ENCODE results near the gene GPR176. TPM values are rescaled to one million over a fixed set of nuclear protein-coding genes. Genes with fewer than 3 reads are reported as not detected.
A peak's percentile ranks its signal among the peaks of the same experiment; 100 is the strongest.

GPR176 gene
- polyA plus RNA-seq, 1 of the 3 experiments (the other 2 are of a cell fraction): 21.9 TPM

GRCh38 chr15:39783244-39783820 is 136.7 kb downstream of the GPR176 start (continued):
- no peak for TF ChIP-seq CTCF (IDR thresholded peaks at IDR 0.05)

GRCh38 chr15:39782441-39783138 is 137.5 kb downstream of the GPR176 start, which contains the start of gene FSIP1:
FSIP1 (minus strand) TSS chr15:39782841; CDS start chr15:39776524, 6,317 bp downstream.
- peak; percentile 97 for DNase-seq
- 0% methylated on average over 13 of the region's 64 CpGs for WGBS (ENCODE audit: low lambda C conversion rate)
- H2AFZ ChIP-seq (ENCODE audit: low read depth): peak within 1 kb of the TSS; percentile 85
- CTCF ChIA-PET: interaction anchor here (0.8 to 1.8 kb wide), 6 partner anchors 26 to 1083 kb away, joined by 3 to 7 read pairs (median 4); partner anchors contain the start of gene EIF2AK4
- no peaks in the 10 kb centered on the region for H4K20me1 ChIP-seq (ENCODE audit: insufficient read depth)
- H3K9me3 ChIP-seq: no peaks in the 10 kb centered on the region
- peak within 1 kb of the TSS; percentile 91 for H3K4me2 ChIP-seq
- no peaks in the 10 kb centered on the region for H3K36me3 ChIP-seq (replicated peaks in 1 of 2; ENCODE audit: control insufficient read depth in 1 of 2, insufficient read depth in 2 of 2, low read length in 1 of 2)
- H3K4me3 ChIP-seq (ENCODE audit: low read depth in 2 of 2, low read length in 1 of 2): peak within 1 kb of the TSS; percentile 67 to 87
- H3K4me1 ChIP-seq (ENCODE audit: control insufficient read depth in 1 of 2, insufficient read depth in 2 of 2, low read depth in 1 of 2, low read length in 1 of 2): peaks cover 1 to 16% of the 10 kb centered on the region in 2 experiments; a peak in 2 of 4 replicates
- H3K9ac ChIP-seq: peak within 1 kb of the TSS; percentile 79
- peak within 1 kb of the TSS; percentile 87 to 95 for H3K27ac ChIP-seq (ENCODE audit: low read depth in 2 of 2, low read length in 1 of 2)
- H3F3A ChIP-seq (replicated peaks; ENCODE audit: insufficient read depth): peaks cover 27% of the 10 kb centered on the region
- peaks cover 25% of the 10 kb centered on the region for H3K79me2 ChIP-seq (ENCODE audit: insufficient read depth)
- H3K27me3 ChIP-seq (ENCODE audit: insufficient read depth): no peaks in the 10 kb centered on the region
- POLR2A ChIA-PET: interaction anchor here (1.2 to 1.8 kb wide), 3 partner anchors 97 to 151 kb away, joined by 3 to 6 read pairs (median 3); partner anchors contain the start of gene EIF2AK4
- H3K9me2 ChIP-seq: no peaks in the 10 kb centered on the region
- TF ChIP-seq REST (IDR thresholded peaks at IDR 0.05; ENCODE audit: low read depth, low read length): peak; percentile 55
- no peak; the same call in none of the 2 replicates for TF ChIP-seq SIN3A (IDR thresholded peaks at IDR 0.05; ENCODE audit: borderline replicate concordance, low read depth, low read length)
- TF ChIP-seq POLR2AphosphoS5 (IDR thresholded peaks at IDR 0.05; ENCODE audit: low read depth, low read length): peak; percentile 87
- peak; percentile 100 for TF ChIP-seq CHD2 (IDR thresholded peaks at IDR 0.05; ENCODE audit: low read length, partially characterized antibody)
- no peak for TF ChIP-seq FOXM1 (IDR thresholded peaks at IDR 0.05; ENCODE audit: low read depth)
- TF ChIP-seq EZH2phosphoT487 (IDR thresholded peaks at IDR 0.05; ENCODE audit: borderline replicate concordance, low read depth): no peak
- peak; percentile 93 for TF ChIP-seq ELF1 (IDR thresholded peaks at IDR 0.05)
- TF ChIP-seq YY1 (IDR thresholded peaks at IDR 0.05; ENCODE audit: low read depth): 0 out of 2 replicates have a peak, but pooled peaks have one; percentile 9
- peak; percentile 98 for TF ChIP-seq ZBTB33 (IDR thresholded peaks at IDR 0.05; ENCODE audit: borderline replicate concordance, low read depth)
- TF ChIP-seq PBX3 (IDR thresholded peaks at IDR 0.05): peak; percentile 87
- TF ChIP-seq NFIC (IDR thresholded peaks at IDR 0.05; ENCODE audit: borderline replicate concordance): no peak
- TF ChIP-seq NRF1 (IDR thresholded peaks at IDR 0.05; ENCODE audit: low read depth, low read length): peak; percentile 50
- peak; percentile 50; the same call in 1 of the 2 replicates for TF ChIP-seq RCOR1 (IDR thresholded peaks at IDR 0.05; ENCODE audit: low read length)
- no peak for TF ChIP-seq USF2 (IDR thresholded peaks at IDR 0.05; ENCODE audit: borderline replicate concordance, low read depth, low read length)
- TF ChIP-seq SMC3 (IDR thresholded peaks at IDR 0.05; ENCODE audit: low read depth, low read length): no peak
- no peak for TF ChIP-seq RAD21 (IDR thresholded peaks at IDR 0.05; ENCODE audit: low read length)
- TF ChIP-seq TEAD4 (IDR thresholded peaks at IDR 0.05; ENCODE audit: borderline replicate concordance, insufficient read depth): no peak
- peak; percentile 75; the same call in 1 of the 2 replicates for TF ChIP-seq MAX (IDR thresholded peaks at IDR 0.05; ENCODE audit: low read depth)

All from SK-N-SH (cell line).